IPS-18c (cell line): ENCODE results near the gene NCOA1.
"Not testable (repeated sequence)": the region's sequence is repeated elsewhere in the genome, so short reads cannot be mapped to it uniquely, and the experiment has no call there.

ENCODE experiments used
- H3K4me3 ChIP-seq: 2 replicates; pipeline ENCODE4 v1.7.0; 2013; ENCODE audit warnings: low read depth, mild to moderate bottlenecking, low read length, moderate library complexity; ENCODE audit not compliant: insufficient read depth
- H3K9me3 ChIP-seq: one replicate; pipeline ENCODE4 v1.6.1; 2013; ENCODE audit warnings: mild to moderate bottlenecking, low read length, moderate library complexity; ENCODE audit not compliant: control insufficient read depth, insufficient read depth

NCOA1 gene

GRCh38 chr2:24542269-24542872, 51.3 kb downstream of the NCOA1 start:
- Histone ChIP-seq H3K4me3 (no peak overlapping the region), H3K9me3 (no peaks in the 10 kb centered on the region)

- no peaks in the 10 kb centered on the region for H3K9me3 ChIP-seq
- H3K4me3 ChIP-seq, result no peak overlapping the region
These were observed 52.2 kb downstream of the NCOA1 start for GRCh38 chr2:24543252-24543651.

GRCh38 chr2:24544456-24545115, 53.5 kb downstream of the NCOA1 start:
- no peak overlapping the region for H3K4me3 ChIP-seq
- peaks cover 2% of the 10 kb centered on the region for H3K9me3 ChIP-seq

- Histone ChIP-seq H3K4me3 (no peak overlapping the region), H3K9me3 (peaks cover 4% of the 10 kb centered on the region)
These were observed 55.6 kb downstream of the NCOA1 start for GRCh38 chr2:24546669-24547068.

- peaks cover 4% of the 10 kb centered on the region for H3K9me3 ChIP-seq
- no peak overlapping the region for H3K4me3 ChIP-seq
These were observed 57.0 kb downstream of the NCOA1 start for GRCh38 chr2:24548058-24548457.

- not testable (repeated sequence) for H3K9me3 ChIP-seq, H3K4me3 ChIP-seq
These were observed 59.2 kb downstream of the NCOA1 start for GRCh38 chr2:24550301-24550700.

- Histone ChIP-seq H3K4me3 (no peak overlapping the region), H3K9me3 (peaks cover 4% of the 10 kb centered on the region)
These were observed 60.0 kb downstream of the NCOA1 start for GRCh38 chr2:24551016-24551415.

GRCh38 chr2:24552836-24553235, 61.8 kb downstream of the NCOA1 start:
- H3K9me3 ChIP-seq, result peaks cover 4% of the 10 kb centered on the region
- H3K4me3 ChIP-seq, result no peak overlapping the region

- H3K4me3 ChIP-seq, result no peak overlapping the region
- H3K9me3 ChIP-seq, result no peaks in the 10 kb centered on the region
These were observed 67.9 kb downstream of the NCOA1 start for GRCh38 chr2:24558781-24559472.

- no peak overlapping the region for H3K4me3 ChIP-seq
- H3K9me3 ChIP-seq, result no peaks in the 10 kb centered on the region
These were observed 68.5 kb downstream of the NCOA1 start for GRCh38 chr2:24559473-24560113.

GRCh38 chr2:24565537-24565936, 74.5 kb downstream of the NCOA1 start:
- peaks cover 12% of the 10 kb centered on the region for H3K9me3 ChIP-seq
- H3K4me3 ChIP-seq, result no peak overlapping the region

GRCh38 chr2:24566209-24566608, 75.2 kb downstream of the NCOA1 start:
- no peak overlapping the region for H3K4me3 ChIP-seq
- peaks cover 12% of the 10 kb centered on the region for H3K9me3 ChIP-seq

- no peak overlapping the region for H3K4me3 ChIP-seq
- peaks cover 12% of the 10 kb centered on the region for H3K9me3 ChIP-seq
These were observed 75.6 kb downstream of the NCOA1 start for GRCh38 chr2:24566630-24567029.

- Histone ChIP-seq H3K9me3 (peaks cover 12% of the 10 kb centered on the region), H3K4me3 (no peak overlapping the region)
These were observed 77.5 kb downstream of the NCOA1 start for GRCh38 chr2:24568551-24568950.

- peaks cover 12% of the 10 kb centered on the region for H3K9me3 ChIP-seq
- not testable (repeated sequence) for H3K4me3 ChIP-seq
These were observed 78.5 kb downstream of the NCOA1 start for GRCh38 chr2:24569565-24569964.

GRCh38 chr2:24570225-24570624, 79.2 kb downstream of the NCOA1 start:
- Histone ChIP-seq H3K9me3 (peaks cover 12% of the 10 kb centered on the region), H3K4me3 (no peak overlapping the region)

GRCh38 chr2:24571828-24572442, 80.9 kb downstream of the NCOA1 start:
- Histone ChIP-seq H3K9me3 (no peaks in the 10 kb centered on the region), H3K4me3 (no peak overlapping the region)
